Retinal pigment epithelial cell (primary cell): Measurements from ENCODE around the gene SLC9A4.

ENCODE experiments used
- DNase-seq: peaks from one replicate; pipeline ENCODE4 v3.0.0-alpha.2; 2010; ENCODE audit warnings: low read depth
- H3K4me3 ChIP-seq: 2 replicates; pipeline ENCODE4 v1.5.1; 2011; ENCODE audit warnings: mild to moderate bottlenecking, low read length, control low read depth, moderate library complexity
- TF ChIP-seq, protein P1 (sequence below): conservative IDR thresholded peaks from 2 replicates; pipeline ENCODE4 v1.5.1; 2011; ENCODE audit warnings: low read depth, low read length, control low read depth, inconsistent platforms

SLC9A4 gene

DNA sequence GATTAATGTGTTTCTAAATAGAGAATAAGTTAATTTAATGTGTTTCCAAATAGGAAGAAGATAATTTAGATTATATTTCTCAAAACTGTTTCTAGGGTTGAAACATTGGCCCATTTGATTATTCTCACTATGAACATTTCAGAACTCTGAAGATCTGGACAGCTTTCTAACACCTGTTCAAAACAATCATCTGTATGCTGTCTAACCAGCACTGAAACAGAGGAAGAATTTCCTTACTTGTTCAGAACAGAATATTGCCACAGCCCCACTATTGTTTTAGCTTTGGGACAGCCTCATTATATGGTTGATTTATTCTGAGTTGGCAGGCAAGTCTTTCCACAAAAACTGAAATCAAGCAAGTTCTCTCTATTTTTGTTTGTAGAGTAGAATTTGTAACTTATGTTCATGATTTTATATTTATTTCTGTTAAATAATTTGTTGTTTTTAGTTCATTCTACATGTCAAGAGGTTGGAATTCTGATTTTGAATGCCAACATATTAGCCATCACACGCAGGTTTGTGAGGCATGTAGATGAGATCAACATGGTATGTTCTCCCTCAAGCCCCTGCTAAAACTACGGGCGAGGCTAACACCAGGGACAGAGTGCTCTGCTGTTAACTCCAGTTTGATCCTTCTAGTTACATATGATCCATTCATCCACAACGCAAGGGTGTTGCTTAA lies 38.9 kb upstream of the SLC9A4 start:
- DNase-seq: no peak
- TF ChIP-seq, protein P1, sequence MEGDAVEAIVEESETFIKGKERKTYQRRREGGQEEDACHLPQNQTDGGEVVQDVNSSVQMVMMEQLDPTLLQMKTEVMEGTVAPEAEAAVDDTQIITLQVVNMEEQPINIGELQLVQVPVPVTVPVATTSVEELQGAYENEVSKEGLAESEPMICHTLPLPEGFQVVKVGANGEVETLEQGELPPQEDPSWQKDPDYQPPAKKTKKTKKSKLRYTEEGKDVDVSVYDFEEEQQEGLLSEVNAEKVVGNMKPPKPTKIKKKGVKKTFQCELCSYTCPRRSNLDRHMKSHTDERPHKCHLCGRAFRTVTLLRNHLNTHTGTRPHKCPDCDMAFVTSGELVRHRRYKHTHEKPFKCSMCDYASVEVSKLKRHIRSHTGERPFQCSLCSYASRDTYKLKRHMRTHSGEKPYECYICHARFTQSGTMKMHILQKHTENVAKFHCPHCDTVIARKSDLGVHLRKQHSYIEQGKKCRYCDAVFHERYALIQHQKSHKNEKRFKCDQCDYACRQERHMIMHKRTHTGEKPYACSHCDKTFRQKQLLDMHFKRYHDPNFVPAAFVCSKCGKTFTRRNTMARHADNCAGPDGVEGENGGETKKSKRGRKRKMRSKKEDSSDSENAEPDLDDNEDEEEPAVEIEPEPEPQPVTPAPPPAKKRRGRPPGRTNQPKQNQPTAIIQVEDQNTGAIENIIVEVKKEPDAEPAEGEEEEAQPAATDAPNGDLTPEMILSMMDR: no peak
- H3K4me3 ChIP-seq: no peak overlapping the region

DNA sequence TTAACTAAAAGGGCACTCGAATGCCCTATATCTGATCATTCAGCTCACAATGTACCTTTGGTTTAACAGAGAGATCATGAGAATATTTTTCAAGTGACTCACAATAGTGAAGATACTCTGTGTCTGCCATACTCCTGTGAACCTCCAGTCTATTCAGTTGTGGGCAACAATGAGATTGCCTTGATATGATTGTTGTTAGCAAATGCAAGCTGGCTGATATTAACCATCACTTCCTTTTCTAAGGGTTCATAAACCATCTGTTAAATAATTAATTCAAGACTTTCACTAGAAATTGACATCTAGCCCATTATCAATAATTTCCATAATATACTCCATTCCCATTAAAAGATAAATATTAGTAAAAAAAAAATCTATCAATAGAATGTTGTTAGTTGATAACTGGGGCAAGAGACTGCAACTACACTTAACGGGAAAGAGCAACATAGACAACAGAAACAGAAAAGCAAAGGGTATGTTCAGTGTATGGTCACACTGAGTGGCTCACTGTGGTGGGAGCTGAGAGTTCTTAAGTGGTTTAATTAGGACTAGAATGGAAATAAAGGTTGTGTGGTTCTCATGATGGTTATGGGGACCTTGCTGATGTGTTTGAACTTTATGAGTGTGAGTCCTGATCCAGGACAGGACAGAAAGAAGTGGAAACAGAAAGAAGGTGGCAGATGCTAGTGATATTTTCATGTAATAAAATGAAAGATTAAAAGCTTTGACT lies 38.2 kb upstream of the SLC9A4 start:
- H3K4me3 ChIP-seq: no peak overlapping the region
- no peak for DNase-seq
- TF ChIP-seq, protein P1: no peak

DNA sequence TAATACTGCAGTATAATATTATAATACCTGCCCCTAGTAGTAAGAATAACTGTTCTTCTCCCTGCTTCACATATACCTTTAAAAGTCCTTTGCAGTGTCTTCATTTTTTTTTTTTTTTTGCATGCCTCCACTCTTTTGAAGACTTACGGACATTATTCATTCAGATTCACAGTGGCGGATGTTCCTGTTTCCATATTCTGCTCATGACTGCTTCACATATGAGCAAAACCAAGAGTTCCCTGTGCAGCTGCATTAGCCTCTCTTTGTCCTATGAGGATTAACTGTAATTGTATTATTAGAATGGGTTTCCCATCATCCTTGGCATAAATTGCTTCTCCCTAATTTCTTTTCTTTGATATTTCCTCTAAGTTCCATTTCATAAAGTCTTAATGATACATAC lies 37.3 kb upstream of the SLC9A4 start:
- no peak for DNase-seq
- TF ChIP-seq, protein P1: no peak
- no peak overlapping the region for H3K4me3 ChIP-seq

- H3K4me3 ChIP-seq: no peak overlapping the region
- TF ChIP-seq, protein P1: no peak
- DNase-seq: no peak
These were observed 36.7 kb upstream of the SLC9A4 start for GRCh38 chr2:102436323-102436722.

DNA sequence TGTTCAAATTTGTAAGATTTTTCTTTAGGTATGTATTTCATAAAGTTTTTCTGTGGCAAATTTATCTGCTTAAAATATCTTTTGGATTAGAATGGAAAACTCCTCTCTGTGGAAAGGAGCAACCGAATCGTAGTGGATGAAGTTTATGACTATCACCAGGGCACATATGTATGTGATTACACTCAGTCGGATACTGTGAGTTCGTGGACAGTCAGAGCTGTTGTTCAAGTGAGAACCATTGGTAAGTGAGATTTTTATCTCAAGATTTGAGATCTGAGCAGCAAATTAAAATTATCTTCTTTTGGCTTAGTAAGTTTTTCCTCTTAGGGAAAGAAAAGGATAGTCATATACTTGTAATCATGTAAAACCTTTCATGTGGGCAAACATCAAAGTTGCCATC lies 35.9 kb upstream of the SLC9A4 start:
- TF ChIP-seq, protein P1: no peak
- no peak for DNase-seq
- H3K4me3 ChIP-seq: no peak overlapping the region

DNA sequence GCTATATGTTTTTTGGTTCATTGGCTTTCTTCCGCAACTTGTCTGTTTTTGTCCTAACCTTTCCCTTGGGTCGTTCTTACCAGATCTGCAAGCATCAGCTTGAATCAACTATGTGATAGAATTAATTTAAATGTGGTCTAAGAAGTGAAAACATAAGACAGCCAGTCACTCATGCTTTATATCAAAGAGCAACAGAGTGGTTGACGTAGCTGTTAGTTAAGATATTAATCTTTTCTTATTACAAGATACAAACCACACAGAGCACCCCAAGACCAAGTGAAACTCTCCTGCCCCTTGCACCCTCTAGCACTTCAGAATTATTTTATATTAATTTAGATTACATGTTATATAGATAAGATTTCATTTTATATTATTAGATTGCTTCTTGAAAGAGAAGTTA lies 34.9 kb upstream of the SLC9A4 start:
- H3K4me3 ChIP-seq: no peak overlapping the region
- TF ChIP-seq, protein P1: no peak
- no peak for DNase-seq

GRCh38 chr2:102438578-102438977 lies 34.4 kb upstream of the SLC9A4 start:
- H3K4me3 ChIP-seq: no peak overlapping the region
- DNase-seq: no peak
- TF ChIP-seq, protein P1: no peak
